Activated naive CD4-positive, alpha-beta T cell treated with anti-CD3 and anti-CD28 coated beads for 36 hours (primary cell): Measurements from ENCODE around the gene EEPD1. TPM values are rescaled to one million over a fixed set of nuclear protein-coding genes. Genes with fewer than 3 reads are reported as not detected.

Source experiments
- CTCF ChIA-PET: fragments of 350-600 bp; sonication (Branson Sonifier 250); formaldehyde crosslinking; loops from one replicate; lab custom pipeline; 2021; ENCODE audit warnings: antibody characterized with exemption; lab: Charles Lee
- DNase-seq: peaks from one replicate; pipeline ENCODE4 v3.0.0-alpha.2; 2020
- H3K27ac Mint-ChIP-seq: one replicate; pipeline ENCODE4 v1.8.0; 2021; ENCODE audit warnings: mild to moderate bottlenecking, mixed read lengths
- H3K27me3 Mint-ChIP-seq: one replicate; pipeline ENCODE4 v1.8.0; 2021; ENCODE audit warnings: low read depth, mixed read lengths
- H3K36me3 Mint-ChIP-seq: one replicate; pipeline ENCODE4 v1.8.0; 2021; ENCODE audit warnings: low read depth, mixed read lengths
- H3K4me1 Mint-ChIP-seq: one replicate; pipeline ENCODE4 v1.8.0; 2021; ENCODE audit warnings: low read depth, mixed read lengths
- H3K4me3 Mint-ChIP-seq: one replicate; pipeline ENCODE4 v1.8.0; 2021; ENCODE audit warnings: mild to moderate bottlenecking, moderate library complexity, mixed read lengths
- H3K9me3 Mint-ChIP-seq: one replicate; pipeline ENCODE4 v1.8.0; 2021; ENCODE audit warnings: mixed read lengths
- intact Hi-C: fragments of 100-400 bp; cut with micrococcal nuclease; formaldehyde crosslinking; loops from one replicate; pipeline ENCODE4 v1.15.1; 2023
- total RNA-seq, 2 experiments: library from RNA; stranded (reverse); gene quantifications; one replicate each; pipeline ENCODE4 v1.2.3, GENCODE V29; 2021

Gene EEPD1
- total RNA-seq, 2 experiments from 2014 or later: 0.49 to 0.50 TPM

DNA sequence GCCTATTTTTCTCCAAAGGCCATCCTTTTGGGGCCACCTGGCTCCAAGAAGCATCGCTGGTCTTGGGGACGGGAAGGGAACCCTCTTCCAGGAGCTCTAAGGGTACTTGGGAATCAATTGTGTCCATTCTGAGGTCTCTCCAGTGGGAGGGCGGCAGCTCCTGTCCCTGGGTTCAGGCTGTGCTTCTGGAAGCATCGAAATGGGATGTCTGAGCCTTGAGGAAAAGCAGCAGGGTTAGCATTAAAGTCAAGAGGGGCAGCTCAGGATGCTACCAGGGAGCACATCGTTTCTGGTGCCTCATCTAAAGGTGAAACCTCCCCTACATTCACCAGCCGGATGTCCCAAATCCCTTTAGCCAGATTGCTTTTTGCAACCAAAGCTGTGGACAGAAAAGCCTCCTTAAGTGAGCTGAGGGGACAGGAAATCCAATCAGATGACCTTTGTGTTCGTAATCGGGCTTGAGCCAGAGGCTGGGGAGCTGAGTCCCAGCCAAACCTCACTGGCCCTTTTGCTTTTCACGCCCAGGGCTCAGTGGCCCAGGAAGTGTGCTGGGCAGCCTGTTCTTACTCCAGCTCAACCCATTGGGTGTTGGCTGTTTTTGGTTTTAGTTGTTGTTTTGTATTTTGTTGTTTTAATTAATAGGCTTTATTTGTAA, 147.8 kb downstream of the EEPD1 start:
- no peaks in the 10 kb centered on the region for H3K27me3 Mint-ChIP-seq
- no peak overlapping the region for H3K27ac Mint-ChIP-seq
- CTCF ChIA-PET: interaction anchor here (1.4 to 2.1 kb wide), 3 partner anchors 9 to 325 kb away, joined by 3 to 9 read pairs (median 7); no protein-coding TSS in a partner anchor
- DNase-seq: no peak
- no peaks in the 10 kb centered on the region for H3K9me3 Mint-ChIP-seq
- no peaks in the 10 kb centered on the region for H3K4me1 Mint-ChIP-seq
- no peaks in the 10 kb centered on the region for H3K36me3 Mint-ChIP-seq
- H3K4me3 Mint-ChIP-seq: no peak overlapping the region
- intact Hi-C loops: no loop called here

DNA sequence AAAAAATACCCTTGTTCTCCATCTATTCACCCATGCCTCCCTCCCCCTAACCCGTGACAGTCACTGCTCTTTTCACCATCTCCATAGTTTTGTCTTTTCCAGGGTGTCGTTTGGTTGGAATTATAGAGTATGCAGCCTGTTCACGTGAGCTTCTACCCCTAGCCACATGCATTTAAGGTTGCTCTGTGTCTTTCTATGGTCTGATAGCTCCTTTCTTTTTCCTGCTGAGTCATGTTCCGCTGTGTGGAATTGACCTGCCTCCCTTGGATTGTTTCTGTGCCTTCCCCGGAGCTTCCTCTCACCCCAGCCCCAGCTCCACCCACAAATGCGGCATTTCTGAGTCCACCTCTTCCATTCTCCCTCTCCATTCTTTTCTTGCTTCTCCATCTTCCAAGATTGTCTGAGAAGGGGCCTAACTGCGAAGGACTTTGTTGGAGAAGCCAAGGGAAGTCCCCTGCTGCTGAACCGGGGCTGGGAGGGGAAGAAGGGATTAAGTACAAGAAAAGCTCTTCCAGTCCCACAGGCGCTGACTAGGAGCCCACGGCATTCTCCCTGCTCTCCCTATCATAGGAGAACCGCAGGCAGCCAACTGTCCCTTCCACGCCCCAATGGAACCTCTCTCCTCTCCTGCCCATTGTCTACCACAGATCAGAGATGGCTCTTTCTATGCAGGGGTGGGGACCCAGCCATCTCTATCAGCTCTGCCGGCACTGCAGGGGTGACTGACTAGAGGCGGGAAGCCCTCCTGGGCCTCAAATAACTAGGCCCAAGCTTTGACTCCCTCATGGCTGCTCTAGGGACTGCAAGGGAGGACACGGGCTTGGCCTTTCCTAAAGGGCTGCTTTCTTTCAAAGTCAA, 149.1 kb downstream of the EEPD1 start:
- intact Hi-C loops: no loop called here
- no peaks in the 10 kb centered on the region for H3K9me3 Mint-ChIP-seq
- CTCF ChIA-PET: interaction anchor here (1.2 to 1.4 kb wide), 2 partner anchors 10 to 326 kb away, joined by 3 read pairs; no protein-coding TSS in a partner anchor
- DNase-seq: no peak
- no peaks in the 10 kb centered on the region for H3K4me1 Mint-ChIP-seq
- H3K4me3 Mint-ChIP-seq: no peak overlapping the region
- no peaks in the 10 kb centered on the region for H3K36me3 Mint-ChIP-seq
- H3K27me3 Mint-ChIP-seq: no peaks in the 10 kb centered on the region
- H3K27ac Mint-ChIP-seq: no peak overlapping the region

DNA sequence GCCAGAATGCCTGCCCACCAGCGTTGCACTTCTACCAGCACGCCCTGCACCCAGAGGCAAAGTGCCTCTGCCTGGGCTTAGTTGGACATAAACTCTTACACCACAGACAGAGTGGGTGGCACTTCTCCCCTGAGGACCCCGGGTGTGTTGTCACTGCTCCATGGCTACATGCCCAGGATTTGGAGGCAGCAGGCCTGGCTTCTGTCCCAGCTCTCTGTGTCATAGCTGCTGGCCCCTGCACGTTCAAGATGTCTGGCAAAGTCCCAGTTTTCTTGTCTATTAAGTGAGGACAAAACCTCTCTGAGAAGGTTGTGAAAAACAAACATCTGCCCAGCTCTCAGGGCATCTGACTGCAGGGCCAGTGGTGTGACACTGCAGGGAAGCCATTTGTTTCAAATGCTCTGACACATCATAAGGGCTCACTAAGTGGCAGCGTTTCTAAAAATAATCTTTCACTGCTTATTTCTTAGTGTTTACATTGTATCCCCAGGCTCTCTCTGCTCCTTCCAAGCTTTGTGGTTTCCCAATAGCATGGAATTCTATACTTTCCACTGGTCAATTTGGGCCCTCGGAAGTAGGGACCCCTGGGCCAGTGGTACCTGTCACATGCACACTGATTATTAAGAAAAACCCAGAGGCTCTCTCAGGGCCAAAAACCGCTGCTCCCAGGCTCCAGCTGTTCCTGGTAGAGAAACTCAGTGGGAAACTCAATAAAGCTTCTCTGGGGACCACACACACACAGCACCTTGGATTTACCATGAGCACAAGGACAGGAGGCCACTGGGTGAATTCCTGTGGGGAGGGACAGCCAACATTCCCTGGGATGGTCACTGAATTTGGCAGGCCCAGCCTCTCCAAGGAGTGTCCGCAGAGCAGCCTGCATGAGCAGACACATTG, 150.4 kb downstream of the EEPD1 start:
- no peaks in the 10 kb centered on the region for H3K9me3 Mint-ChIP-seq
- H3K4me3 Mint-ChIP-seq: no peak overlapping the region
- no peaks in the 10 kb centered on the region for H3K36me3 Mint-ChIP-seq
- no peaks in the 10 kb centered on the region for H3K4me1 Mint-ChIP-seq
- no peak overlapping the region for H3K27ac Mint-ChIP-seq
- no peak for DNase-seq
- H3K27me3 Mint-ChIP-seq: no peaks in the 10 kb centered on the region
- intact Hi-C loops: no loop called here
- CTCF ChIA-PET: interaction anchor here (1.1 kb wide), 1 partner anchor 11 kb away, joined by 3 read pairs; no protein-coding TSS in a partner anchor

DNA sequence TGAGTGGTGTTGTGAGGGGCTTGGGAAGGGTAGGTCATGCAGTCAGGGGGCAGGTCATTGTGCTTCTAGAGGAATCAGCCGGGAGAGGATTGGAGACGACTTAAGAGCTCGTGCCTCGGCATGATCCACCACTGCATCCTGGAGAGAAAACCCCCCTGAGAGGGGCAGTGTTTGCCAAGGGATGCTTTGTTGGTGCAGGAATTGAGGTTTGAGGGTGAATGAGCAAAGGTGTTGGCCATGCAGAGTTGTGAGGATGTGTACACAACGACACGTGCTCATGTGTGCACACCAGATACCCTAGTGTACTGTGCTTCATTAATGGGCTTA, 151.0 kb downstream of the EEPD1 start:
- H3K4me1 Mint-ChIP-seq: no peaks in the 10 kb centered on the region
- intact Hi-C loops: no loop called here
- no peak overlapping the region for H3K4me3 Mint-ChIP-seq
- no peaks in the 10 kb centered on the region for H3K27me3 Mint-ChIP-seq
- H3K27ac Mint-ChIP-seq: no peak overlapping the region
- no peaks in the 10 kb centered on the region for H3K9me3 Mint-ChIP-seq
- DNase-seq: no peak
- CTCF ChIA-PET: interaction anchor here (1.1 kb wide), 1 partner anchor 12 kb away, joined by 3 read pairs; no protein-coding TSS in a partner anchor
- H3K36me3 Mint-ChIP-seq: no peaks in the 10 kb centered on the region

DNA sequence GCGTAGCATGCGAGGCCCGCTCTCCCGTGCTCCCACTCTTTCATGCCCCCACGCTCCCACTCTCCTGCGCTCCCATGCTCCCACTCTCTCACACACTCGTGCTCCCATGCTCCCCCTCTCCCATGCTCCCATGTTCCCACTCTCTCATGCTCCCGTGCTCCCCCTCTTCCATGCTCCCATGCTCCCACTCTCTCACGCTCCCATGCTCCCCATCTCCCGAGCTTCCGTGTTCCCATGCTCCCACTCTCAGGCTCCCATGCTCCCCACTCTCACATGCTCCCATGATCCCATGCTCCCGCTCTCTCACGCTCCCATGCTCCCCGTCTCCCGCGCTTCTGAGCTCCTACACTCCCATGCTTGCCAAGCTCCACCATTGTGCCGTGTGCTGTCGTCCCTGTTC, 152.2 kb downstream of the EEPD1 start:
- no peak overlapping the region for H3K27ac Mint-ChIP-seq
- H3K27me3 Mint-ChIP-seq: no peaks in the 10 kb centered on the region
- CTCF ChIA-PET: interaction anchor here (2.0 kb wide), 1 partner anchor 13 kb away, joined by 10 read pairs; no protein-coding TSS in a partner anchor
- intact Hi-C loops: no loop called here
- no peaks in the 10 kb centered on the region for H3K36me3 Mint-ChIP-seq
- no peak for DNase-seq
- no peaks in the 10 kb centered on the region for H3K9me3 Mint-ChIP-seq
- H3K4me1 Mint-ChIP-seq: no peaks in the 10 kb centered on the region
- no peak overlapping the region for H3K4me3 Mint-ChIP-seq

DNA sequence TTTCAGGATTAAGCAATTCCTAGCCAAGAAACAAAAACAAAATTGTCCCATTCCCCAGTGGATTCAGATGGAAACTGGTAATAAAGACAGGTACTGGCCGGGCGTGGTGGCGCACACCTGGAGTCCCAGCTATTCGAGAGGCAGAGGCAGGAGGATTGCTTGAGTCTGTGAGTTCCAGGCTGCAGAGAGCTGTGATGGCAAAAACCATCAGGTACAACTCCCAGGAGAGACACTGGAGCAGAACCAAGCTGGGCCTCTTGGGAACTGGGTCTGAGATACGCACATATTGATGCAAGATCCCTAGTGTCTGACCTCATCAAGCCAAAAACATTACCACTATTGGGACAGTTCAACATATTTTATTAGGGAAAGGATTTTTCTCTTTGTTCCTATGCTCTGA, 152.6 kb downstream of the EEPD1 start:
- Mint-ChIP-seq H3K36me3 (no peaks in the 10 kb centered on the region), H3K27me3 (no peaks in the 10 kb centered on the region), H3K27ac (no peak overlapping the region), H3K4me1 (no peaks in the 10 kb centered on the region), H3K4me3 (no peak overlapping the region), H3K9me3 (no peaks in the 10 kb centered on the region)
- no peak for DNase-seq
- CTCF ChIA-PET: interaction anchor here (2.0 kb wide), 1 partner anchor 13 kb away, joined by 10 read pairs; no protein-coding TSS in a partner anchor
- intact Hi-C loops: no loop called here

DNA sequence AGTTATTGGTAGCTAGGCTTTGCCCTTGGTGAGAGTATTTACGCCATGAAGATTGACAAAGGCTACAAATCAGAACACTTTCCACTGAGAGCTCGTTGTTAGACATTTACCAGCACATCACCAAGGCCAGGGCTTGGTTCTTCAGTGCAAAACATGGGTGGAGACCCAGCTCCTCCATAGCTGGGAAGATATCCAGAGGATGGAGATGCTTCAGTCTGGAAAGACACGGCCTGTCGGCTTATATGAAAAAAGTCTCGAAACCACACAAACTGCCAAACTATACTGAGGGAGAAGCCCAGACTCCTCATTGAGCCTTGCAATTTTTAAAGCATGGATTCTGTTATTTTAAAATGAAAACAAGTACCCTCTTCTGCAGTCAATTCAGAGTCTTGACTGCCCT, 153.2 kb downstream of the EEPD1 start:
- no peaks in the 10 kb centered on the region for H3K4me1 Mint-ChIP-seq
- H3K36me3 Mint-ChIP-seq: no peaks in the 10 kb centered on the region
- no peak overlapping the region for H3K27ac Mint-ChIP-seq
- H3K27me3 Mint-ChIP-seq: no peaks in the 10 kb centered on the region
- intact Hi-C loops: no loop called here
- DNase-seq: no peak
- H3K9me3 Mint-ChIP-seq: no peaks in the 10 kb centered on the region
- CTCF ChIA-PET: interaction anchor here (2.0 kb wide), 1 partner anchor 12 kb away, joined by 10 read pairs; no protein-coding TSS in a partner anchor
- H3K4me3 Mint-ChIP-seq: no peak overlapping the region

DNA sequence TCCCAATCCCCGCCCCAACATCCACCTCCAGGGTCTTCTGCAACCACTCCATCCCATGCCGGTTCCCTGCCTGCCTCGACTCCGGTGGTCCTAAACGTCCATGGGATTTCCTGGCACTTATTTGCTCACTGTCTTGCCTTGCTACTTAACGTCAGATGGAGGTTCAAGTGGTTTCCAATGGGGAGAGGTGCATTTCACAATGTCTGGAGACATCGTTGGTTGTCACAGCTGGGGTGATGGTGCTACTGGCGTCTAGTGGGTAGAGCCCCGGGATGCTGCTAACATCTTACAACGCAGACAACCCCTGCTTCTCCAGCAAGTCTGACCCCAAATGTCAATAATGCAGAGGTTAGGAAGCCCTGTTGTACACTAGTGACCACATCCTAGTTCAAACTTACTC, 153.7 kb downstream of the EEPD1 start:
- CTCF ChIA-PET: interaction anchor here (2.0 kb wide), 1 partner anchor 12 kb away, joined by 10 read pairs; no protein-coding TSS in a partner anchor
- no peak for DNase-seq
- Mint-ChIP-seq H3K4me3 (no peak overlapping the region), H3K27me3 (no peaks in the 10 kb centered on the region), H3K27ac (no peak overlapping the region), H3K36me3 (no peaks in the 10 kb centered on the region), H3K9me3 (no peaks in the 10 kb centered on the region), H3K4me1 (no peaks in the 10 kb centered on the region)
- intact Hi-C loops: no loop called here

DNA sequence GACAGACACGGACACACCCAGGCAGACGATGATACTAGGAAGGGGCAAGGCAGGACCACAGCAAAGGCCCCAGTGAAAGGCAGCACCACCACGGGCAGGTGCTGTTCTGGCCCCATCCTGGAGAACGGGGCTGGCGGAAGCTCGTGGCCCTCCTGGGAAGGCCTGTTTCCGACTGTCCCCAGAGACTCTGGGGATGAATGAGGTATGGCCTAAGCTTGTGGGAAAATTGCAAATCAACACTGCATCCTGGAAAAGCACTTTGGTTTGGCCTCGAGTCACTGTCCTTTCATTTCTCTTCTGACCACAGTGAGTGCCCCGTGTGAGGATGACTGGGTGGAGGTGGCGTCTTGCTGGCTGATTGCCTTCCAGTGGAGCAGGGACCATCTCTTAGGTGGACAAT, 155.0 kb downstream of the EEPD1 start:
- H3K27me3 Mint-ChIP-seq: no peaks in the 10 kb centered on the region
- no peaks in the 10 kb centered on the region for H3K9me3 Mint-ChIP-seq
- CTCF ChIA-PET: no interaction called here
- H3K27ac Mint-ChIP-seq: no peak overlapping the region
- no peaks in the 10 kb centered on the region for H3K4me1 Mint-ChIP-seq
- H3K4me3 Mint-ChIP-seq: no peak overlapping the region
- intact Hi-C loops: no loop called here
- DNase-seq: no peak
- H3K36me3 Mint-ChIP-seq: no peaks in the 10 kb centered on the region

DNA sequence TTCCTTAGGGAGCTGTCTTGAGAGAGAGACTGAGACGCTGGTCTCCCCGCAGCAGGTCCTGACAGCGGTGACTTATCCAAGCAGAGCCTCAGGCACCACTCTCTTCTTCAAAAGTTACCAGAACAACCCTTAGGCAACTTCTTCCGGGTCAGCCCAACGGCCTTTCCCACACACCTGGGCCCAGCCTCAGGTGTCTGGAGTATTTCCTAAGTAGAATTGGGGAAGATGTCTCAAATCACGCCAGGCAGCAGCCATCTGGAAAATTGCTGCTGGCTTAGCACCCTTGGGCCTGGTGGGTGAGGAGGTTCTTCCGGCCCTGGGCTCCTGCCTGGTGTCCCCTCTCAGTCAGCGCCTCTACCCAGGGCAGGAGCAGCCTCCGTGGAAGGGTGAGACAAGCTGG, 156.2 kb downstream of the EEPD1 start:
- H3K27me3 Mint-ChIP-seq: no peaks in the 10 kb centered on the region
- H3K4me1 Mint-ChIP-seq: no peaks in the 10 kb centered on the region
- CTCF ChIA-PET: interaction anchor here (0.6 to 1.7 kb wide), 3 partner anchors 9 to 452 kb away, joined by 3 to 10 read pairs (median 3); no protein-coding TSS in a partner anchor
- no peak overlapping the region for H3K27ac Mint-ChIP-seq
- intact Hi-C loops: no loop called here
- H3K9me3 Mint-ChIP-seq: no peaks in the 10 kb centered on the region
- H3K4me3 Mint-ChIP-seq: no peak overlapping the region
- no peak for DNase-seq
- H3K36me3 Mint-ChIP-seq: no peaks in the 10 kb centered on the region

DNA sequence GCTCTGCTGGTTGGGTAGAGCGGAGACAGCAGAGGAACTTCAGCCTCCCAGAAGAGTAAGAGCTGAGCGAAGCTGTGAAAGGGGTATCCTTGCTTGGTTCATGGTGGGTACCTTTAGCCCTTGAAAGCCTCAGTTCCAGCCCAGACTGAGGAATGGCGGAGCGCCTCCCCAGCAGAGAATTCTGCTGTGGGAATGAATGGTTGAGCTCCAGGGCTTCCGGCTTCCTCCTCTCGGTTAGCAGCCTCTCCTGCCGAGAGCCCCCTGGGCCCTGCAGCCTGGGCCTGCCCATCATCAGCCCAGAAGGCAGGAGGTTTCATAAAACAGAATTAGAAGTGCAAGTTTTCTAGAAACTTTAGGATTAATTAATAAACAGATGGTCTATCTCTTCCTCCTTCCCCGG, 156.7 kb downstream of the EEPD1 start:
- H3K9me3 Mint-ChIP-seq: no peaks in the 10 kb centered on the region
- CTCF ChIA-PET: interaction anchor here (1.7 kb wide), 1 partner anchor 9 kb away, joined by 10 read pairs; no protein-coding TSS in a partner anchor
- H3K4me1 Mint-ChIP-seq: no peaks in the 10 kb centered on the region
- DNase-seq: no peak
- no peaks in the 10 kb centered on the region for H3K36me3 Mint-ChIP-seq
- H3K27ac Mint-ChIP-seq: no peak overlapping the region
- H3K27me3 Mint-ChIP-seq: no peaks in the 10 kb centered on the region
- no peak overlapping the region for H3K4me3 Mint-ChIP-seq
- intact Hi-C loops: no loop called here

DNA sequence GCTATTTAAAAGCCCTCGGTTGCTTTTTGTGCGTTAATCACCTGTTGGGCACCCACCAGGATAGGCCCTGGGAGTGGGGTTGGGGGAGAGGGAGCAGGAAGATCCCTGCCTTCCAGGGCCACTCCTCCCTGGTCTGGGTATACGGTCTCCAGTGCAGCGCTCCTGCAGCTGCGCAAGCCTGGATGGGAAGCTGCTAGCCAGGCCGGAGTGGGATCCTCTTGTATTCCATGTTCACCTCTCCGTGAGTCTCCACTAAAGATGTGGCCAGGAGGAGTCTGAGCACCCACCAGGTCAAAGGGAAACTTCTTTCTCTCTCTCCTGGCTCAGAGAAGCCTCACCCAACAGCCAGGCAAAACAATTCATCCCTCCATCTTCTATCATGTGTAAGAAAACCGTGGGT, 157.8 kb downstream of the EEPD1 start:
- CTCF ChIA-PET: no interaction called here
- Mint-ChIP-seq H3K4me3 (no peak overlapping the region), H3K36me3 (no peaks in the 10 kb centered on the region)

More for the DNA sequence above, 157.8 kb downstream of the EEPD1 start:
- no peak for DNase-seq
- no peaks in the 10 kb centered on the region for H3K4me1 Mint-ChIP-seq
- intact Hi-C loops: no loop called here
- H3K27me3 Mint-ChIP-seq: no peaks in the 10 kb centered on the region
- H3K27ac Mint-ChIP-seq: no peak overlapping the region
- H3K9me3 Mint-ChIP-seq: no peaks in the 10 kb centered on the region
